Mucosa of stomach (tissue), 1 donor: ENCODE measurements around the gene EFNB3.

Source experiments
- H3K27me3 ChIP-seq: one replicate; pipeline ENCODE4 v1.7.0; 2013; ENCODE audit warnings: mild to moderate bottlenecking, low read length; ENCODE audit not compliant: control insufficient read depth, insufficient read depth
- H3K36me3 ChIP-seq: one replicate; pipeline ENCODE4 v1.7.0; 2013; ENCODE audit warnings: low read length; ENCODE audit not compliant: control insufficient read depth, insufficient read depth
- H3K4me1 ChIP-seq: one replicate; pipeline ENCODE4 v1.7.0; 2013; ENCODE audit warnings: mild to moderate bottlenecking, low read length; ENCODE audit not compliant: control insufficient read depth, insufficient read depth
- H3K4me3 ChIP-seq: one replicate; pipeline ENCODE4 v1.7.0; 2013; ENCODE audit warnings: low read length
- H3K9ac ChIP-seq: one replicate; pipeline ENCODE4 v1.7.0; 2013; ENCODE audit warnings: mild to moderate bottlenecking, low read length, moderate library complexity
- H3K9me3 ChIP-seq: one replicate; pipeline ENCODE4 v1.7.0; 2013; ENCODE audit warnings: mild to moderate bottlenecking, low read length, moderate library complexity; ENCODE audit not compliant: control insufficient read depth
- donor health status: Pancreatic carcinoma.

EFNB3 gene

GRCh38 chr17:7705269-7706255 is 560 bp downstream of the EFNB3 start:
- peaks cover 6% of the 10 kb centered on the region for H3K4me1 ChIP-seq
- H3K9ac ChIP-seq, result no peak overlapping the region

DNA sequence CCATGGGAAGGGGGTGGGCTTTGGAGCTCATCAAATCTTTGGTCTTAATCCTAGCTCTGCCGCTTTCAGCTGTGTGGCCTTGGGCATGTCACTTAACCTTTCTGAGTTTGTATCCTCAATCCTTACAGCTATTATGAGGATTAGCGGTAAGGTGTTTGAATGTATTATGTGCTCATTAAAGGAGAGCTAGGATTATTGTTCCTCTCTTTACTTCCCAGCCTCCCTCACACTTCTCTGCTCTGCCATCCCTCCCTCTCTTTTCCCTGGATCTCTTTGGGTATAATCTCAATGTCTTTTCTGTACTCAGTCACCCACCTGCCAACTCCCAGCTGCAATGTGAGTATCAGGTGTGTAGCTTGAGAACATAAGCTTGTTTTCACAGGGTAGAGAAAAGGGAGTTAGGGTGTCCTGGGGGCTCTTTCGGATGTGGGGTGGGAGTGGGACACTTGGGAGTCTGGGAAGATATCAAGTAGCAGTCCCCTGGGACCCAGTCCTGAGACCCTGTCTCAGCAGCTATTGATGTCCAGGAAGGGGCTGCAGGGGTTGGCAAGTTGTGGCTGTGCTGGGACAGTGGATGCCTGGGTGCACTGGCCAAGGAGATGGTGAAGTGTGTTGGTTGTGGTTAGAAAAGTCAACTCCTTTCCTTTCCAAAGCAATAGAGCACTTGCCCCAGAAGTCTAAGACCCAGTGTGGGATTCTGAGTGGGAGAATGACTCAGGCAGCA is 1.8 kb downstream of the EFNB3 start:
- Histone ChIP-seq H3K4me3 (no peak overlapping the region), H3K4me1 (peaks cover 6% of the 10 kb centered on the region), H3K9me3 (no peaks in the 10 kb centered on the region), H3K9ac (no peak overlapping the region), H3K36me3 (no peaks in the 10 kb centered on the region), H3K27me3 (peaks cover 66% of the 10 kb centered on the region)

More at GRCh38 chr17:7705269-7706255, 560 bp downstream of the EFNB3 start:
- Histone ChIP-seq H3K27me3 (peaks cover 55% of the 10 kb centered on the region), H3K9me3 (no peaks in the 10 kb centered on the region), H3K4me3 (no peak overlapping the region), H3K36me3 (no peaks in the 10 kb centered on the region)

GRCh38 chr17:7707446-7707845 is 2.4 kb downstream of the EFNB3 start:
- H3K4me3 ChIP-seq, result no peak overlapping the region
- no peak overlapping the region for H3K9ac ChIP-seq
- H3K9me3 ChIP-seq, result no peaks in the 10 kb centered on the region
- no peaks in the 10 kb centered on the region for H3K36me3 ChIP-seq
- peaks cover 73% of the 10 kb centered on the region for H3K27me3 ChIP-seq
- peaks cover 6% of the 10 kb centered on the region for H3K4me1 ChIP-seq

- Histone ChIP-seq H3K9ac (no peak overlapping the region), H3K4me3 (no peak overlapping the region), H3K4me1 (peaks cover 6% of the 10 kb centered on the region), H3K27me3 (peaks cover 78% of the 10 kb centered on the region), H3K9me3 (no peaks in the 10 kb centered on the region), H3K36me3 (no peaks in the 10 kb centered on the region)
These were observed 3.1 kb downstream of the EFNB3 start for GRCh38 chr17:7707858-7708750.

DNA sequence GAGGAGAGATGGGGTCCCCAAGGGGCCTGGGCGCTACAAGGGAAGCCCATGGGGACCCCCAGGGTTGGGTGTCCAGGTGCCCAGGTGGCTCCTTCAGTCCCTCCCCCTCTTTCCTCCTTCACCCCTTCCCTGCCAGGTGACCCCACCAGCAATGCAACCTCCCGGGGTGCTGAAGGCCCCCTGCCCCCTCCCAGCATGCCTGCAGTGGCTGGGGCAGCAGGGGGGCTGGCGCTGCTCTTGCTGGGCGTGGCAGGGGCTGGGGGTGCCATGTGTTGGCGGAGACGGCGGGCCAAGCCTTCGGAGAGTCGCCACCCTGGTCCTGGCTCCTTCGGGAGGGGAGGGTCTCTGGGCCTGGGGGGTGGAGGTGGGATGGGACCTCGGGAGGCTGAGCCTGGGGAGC is 4.0 kb downstream of the EFNB3 start:
- Histone ChIP-seq H3K4me3 (no peak overlapping the region), H3K4me1 (peaks cover 6% of the 10 kb centered on the region), H3K27me3 (peaks cover 79% of the 10 kb centered on the region), H3K9me3 (no peaks in the 10 kb centered on the region), H3K36me3 (no peaks in the 10 kb centered on the region), H3K9ac (no peak overlapping the region)

DNA sequence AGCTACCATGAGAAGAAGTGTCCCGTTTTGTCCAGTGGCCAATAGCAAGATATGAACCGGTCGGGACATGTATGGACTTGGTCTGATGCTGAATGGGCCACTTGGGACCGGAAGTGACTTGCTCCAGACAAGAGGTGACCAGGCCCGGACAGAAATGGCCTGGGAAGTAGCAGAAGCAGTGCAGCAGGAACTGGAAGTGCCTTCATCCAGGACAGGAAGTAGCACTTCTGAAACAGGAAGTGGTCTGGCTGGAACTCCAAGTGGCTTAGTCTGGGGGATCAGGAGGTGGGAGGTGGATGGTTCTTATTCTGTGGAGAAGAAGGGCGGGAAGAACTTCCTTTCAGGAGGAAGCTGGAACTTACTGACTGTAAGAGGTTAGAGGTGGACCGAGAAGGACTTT is 5.3 kb downstream of the EFNB3 start:
- no peak overlapping the region for H3K4me3 ChIP-seq
- H3K9me3 ChIP-seq, result no peaks in the 10 kb centered on the region
- no peaks in the 10 kb centered on the region for H3K36me3 ChIP-seq
- H3K4me1 ChIP-seq, result no peaks in the 10 kb centered on the region
- peaks cover 76% of the 10 kb centered on the region for H3K27me3 ChIP-seq
- no peak overlapping the region for H3K9ac ChIP-seq

- H3K27me3 ChIP-seq, result peaks cover 76% of the 10 kb centered on the region
- no peak overlapping the region for H3K9ac ChIP-seq
- no peaks in the 10 kb centered on the region for H3K9me3 ChIP-seq
- no peaks in the 10 kb centered on the region for H3K36me3 ChIP-seq
- H3K4me3 ChIP-seq, result no peak overlapping the region
- H3K4me1 ChIP-seq, result peaks cover 4% of the 10 kb centered on the region
These were observed 6.2 kb downstream of the EFNB3 start for GRCh38 chr17:7711051-7711755.

DNA sequence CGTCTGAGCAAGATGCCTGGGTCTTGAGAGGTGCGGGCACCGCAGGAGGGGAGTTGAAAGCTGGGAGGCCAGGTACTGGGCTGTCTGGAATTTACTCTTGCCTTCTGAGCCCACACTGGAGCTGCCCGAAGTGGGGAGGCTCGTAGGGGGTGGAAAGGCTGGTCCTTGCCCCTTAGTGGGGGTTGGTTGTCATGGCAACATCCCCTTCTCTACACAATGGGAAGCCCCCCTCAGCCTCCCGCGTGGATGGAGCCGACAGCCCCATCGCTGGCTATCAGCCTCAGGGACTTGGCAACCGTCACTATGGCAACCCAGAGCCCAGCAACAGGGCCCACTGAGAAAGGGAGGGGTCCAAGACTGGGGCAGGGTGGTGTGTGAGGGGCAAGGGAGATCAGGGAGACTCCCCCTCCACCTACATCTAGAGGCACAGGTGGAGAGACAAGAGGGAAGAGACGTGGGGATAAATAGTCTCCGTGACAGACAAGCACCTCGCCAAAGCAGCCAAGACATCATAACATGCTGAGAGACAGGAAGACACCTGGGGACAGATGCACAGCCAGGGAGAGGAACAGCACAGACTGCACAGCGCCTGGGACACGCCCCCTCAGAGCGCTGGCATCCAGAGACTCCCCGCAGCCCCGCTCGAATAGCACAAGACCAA is 7.2 kb downstream of the EFNB3 start:
- peaks cover 14% of the 10 kb centered on the region for H3K4me1 ChIP-seq
- H3K4me3 ChIP-seq, result no peak overlapping the region
- no peak overlapping the region for H3K9ac ChIP-seq
- no peaks in the 10 kb centered on the region for H3K36me3 ChIP-seq
- no peaks in the 10 kb centered on the region for H3K9me3 ChIP-seq
- H3K27me3 ChIP-seq, result peaks cover 73% of the 10 kb centered on the region

DNA sequence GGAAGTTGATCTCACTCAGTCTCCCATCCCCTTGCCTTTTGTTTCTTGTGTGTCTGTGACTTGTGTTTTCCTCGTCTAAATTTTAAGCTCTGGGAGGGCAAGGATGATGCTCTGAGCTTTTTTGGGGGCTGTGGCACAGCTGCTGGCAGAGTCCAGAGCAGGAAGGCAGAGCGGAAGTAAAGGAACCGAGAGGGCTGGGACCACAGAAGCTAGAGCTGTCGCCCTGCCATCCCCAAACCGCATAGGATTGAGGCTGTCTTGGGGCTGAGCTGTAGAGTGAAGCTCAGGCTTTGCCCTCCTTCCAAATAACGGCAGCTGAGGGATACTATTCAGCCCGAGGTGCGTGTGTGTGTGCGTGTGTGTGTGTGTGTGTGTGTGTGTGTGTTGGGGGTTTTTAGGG is 8.8 kb downstream of the EFNB3 start:
- Histone ChIP-seq H3K36me3 (no peaks in the 10 kb centered on the region), H3K9ac (no peak overlapping the region), H3K4me1 (peaks cover 23% of the 10 kb centered on the region), H3K4me3 (no peak overlapping the region), H3K27me3 (peaks cover 71% of the 10 kb centered on the region), H3K9me3 (no peaks in the 10 kb centered on the region)

- H3K36me3 ChIP-seq, result no peaks in the 10 kb centered on the region
- H3K9ac ChIP-seq, result no peak overlapping the region
- peaks cover 75% of the 10 kb centered on the region for H3K27me3 ChIP-seq
- peaks cover 23% of the 10 kb centered on the region for H3K4me1 ChIP-seq
- H3K9me3 ChIP-seq, result no peaks in the 10 kb centered on the region
- no peak overlapping the region for H3K4me3 ChIP-seq
These were observed 10.0 kb downstream of the EFNB3 start for GRCh38 chr17:7714721-7715594.
